GM12873 (cell line): Measurements from ENCODE around the gene ANKS3.

Experiments used
- TF ChIP-seq, protein P1 (sequence below): IDR thresholded peaks from 2 replicates; pipeline ENCODE4 v1.5.1; 2012; ENCODE audit warnings: low read depth, mild to moderate bottlenecking, moderate library complexity, low read length, control low read depth; ENCODE audit not compliant: insufficient read depth; ENCODE audit errors: missing control alignments

Gene ANKS3

DNA sequence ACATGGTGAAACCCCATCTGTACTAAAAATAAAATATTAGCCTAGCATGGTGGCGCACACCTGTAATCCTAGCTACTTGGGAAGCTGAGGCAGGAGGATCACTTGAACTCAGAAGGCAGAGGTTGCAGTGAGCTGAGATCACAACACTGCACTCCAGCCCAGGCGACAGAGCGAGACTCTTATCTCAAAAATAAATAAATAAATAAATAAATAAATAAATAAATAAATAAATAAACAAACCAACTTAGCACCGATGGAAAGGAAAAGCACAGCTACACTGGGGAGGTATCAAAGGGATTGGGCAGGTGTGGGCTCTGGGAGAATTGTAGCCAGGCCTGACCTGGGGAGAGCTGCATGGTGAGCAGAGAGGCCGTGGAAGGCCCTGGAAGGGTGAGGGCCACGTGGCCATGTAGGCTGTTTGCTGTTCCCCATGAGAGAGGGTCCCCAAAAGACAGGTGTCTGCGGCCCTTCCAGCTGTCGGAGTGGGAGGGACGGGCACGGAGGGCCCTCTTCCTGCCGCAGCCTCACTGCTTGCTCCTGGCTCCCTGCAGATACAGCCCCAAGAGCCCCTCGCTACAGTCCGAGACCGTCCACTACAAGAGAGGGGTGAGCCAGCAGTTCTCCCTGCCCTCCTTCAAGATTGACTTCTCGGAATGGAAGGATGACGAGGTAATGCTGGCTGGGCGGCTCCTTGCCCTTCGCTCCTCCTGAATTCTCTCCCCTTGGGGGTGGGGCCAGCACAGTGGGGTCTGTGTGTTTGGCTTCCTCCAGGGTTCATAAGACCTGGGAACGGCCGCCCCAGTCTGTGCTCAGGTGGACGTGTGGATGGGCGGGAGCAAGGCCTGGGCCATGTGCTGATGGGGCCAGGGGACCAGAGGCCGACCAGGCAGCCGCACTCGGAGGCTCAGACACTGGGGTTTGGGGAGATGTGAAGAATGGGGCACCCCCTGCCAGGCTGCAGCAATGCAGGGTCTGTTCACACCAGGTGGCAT lies 77.1 kb downstream of the ANKS3 start:
- TF ChIP-seq, protein P1, sequence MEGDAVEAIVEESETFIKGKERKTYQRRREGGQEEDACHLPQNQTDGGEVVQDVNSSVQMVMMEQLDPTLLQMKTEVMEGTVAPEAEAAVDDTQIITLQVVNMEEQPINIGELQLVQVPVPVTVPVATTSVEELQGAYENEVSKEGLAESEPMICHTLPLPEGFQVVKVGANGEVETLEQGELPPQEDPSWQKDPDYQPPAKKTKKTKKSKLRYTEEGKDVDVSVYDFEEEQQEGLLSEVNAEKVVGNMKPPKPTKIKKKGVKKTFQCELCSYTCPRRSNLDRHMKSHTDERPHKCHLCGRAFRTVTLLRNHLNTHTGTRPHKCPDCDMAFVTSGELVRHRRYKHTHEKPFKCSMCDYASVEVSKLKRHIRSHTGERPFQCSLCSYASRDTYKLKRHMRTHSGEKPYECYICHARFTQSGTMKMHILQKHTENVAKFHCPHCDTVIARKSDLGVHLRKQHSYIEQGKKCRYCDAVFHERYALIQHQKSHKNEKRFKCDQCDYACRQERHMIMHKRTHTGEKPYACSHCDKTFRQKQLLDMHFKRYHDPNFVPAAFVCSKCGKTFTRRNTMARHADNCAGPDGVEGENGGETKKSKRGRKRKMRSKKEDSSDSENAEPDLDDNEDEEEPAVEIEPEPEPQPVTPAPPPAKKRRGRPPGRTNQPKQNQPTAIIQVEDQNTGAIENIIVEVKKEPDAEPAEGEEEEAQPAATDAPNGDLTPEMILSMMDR = no peak

DNA sequence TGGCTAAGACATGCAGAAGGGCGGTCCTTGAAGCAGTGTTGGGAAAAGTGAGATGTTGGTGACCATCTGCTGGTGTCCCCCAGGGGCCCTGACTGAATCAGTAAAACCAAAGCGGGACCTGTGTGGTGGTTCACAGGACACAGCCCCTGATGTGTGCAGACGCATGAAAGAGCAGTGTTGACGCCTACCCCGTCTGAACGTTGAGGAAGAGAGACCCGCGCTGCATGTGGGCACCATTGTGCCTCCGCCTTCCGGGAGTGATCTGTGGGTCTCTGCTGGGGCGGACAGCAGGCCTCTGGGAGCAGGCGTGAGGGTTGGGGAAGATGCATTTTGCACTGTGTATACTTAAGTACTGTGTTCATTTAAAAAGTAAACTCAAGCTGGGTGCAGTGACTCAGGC lies 77.8 kb downstream of the ANKS3 start:
- TF ChIP-seq, protein P1 = no peak

DNA sequence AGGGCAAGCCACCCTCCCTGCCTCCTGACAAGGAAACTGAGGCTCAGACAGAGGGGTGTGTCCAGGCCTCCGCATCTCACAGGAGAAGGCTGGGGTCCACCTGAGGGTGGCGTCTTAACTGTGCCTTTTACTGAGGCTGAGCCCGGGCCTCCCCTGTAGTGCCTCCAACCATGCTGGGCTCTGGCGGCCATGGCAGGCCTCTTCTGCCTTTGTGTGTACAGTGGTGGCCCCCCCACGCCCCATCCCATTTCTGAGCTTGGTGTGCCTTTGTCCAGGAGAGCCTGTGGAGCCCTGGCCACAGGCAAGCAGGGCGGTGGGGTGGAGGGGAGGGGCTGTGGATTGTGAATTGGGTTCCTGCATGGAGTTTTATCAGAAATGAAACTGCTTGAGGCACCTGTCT lies 78.3 kb downstream of the ANKS3 start:
- TF ChIP-seq, protein P1 = no peak

DNA sequence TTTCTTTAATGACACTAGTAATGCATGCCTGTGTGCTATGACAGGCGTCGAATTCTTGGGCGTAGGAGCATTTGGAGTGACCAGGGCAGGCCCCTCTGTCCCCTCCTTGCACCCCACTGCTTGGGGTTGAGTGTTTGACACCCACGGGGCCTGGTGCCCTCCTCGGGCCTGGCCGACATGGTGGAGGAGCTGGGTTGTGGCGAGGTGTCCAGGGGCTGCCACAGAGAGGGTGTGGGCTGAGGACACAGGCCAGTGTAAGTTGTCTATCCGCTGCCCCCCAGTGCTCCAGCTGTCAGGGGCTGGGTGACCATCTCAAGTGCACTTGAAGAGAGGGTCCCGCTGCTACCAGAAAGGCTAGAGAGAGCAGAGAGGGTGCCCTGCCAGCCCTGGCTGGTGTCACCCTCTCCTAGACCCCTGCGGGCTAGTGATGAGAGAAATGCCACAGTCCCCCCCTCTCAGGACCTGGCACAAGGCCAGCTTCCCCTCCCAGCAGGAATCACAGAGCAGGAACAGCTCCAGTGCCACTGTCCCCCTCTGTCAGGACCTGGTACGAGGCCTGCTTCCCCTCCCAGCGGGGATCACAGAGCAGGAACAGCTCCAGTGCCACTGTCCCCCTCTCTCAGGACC lies 79.0 kb downstream of the ANKS3 start:
- TF ChIP-seq, protein P1 = no peak

DNA sequence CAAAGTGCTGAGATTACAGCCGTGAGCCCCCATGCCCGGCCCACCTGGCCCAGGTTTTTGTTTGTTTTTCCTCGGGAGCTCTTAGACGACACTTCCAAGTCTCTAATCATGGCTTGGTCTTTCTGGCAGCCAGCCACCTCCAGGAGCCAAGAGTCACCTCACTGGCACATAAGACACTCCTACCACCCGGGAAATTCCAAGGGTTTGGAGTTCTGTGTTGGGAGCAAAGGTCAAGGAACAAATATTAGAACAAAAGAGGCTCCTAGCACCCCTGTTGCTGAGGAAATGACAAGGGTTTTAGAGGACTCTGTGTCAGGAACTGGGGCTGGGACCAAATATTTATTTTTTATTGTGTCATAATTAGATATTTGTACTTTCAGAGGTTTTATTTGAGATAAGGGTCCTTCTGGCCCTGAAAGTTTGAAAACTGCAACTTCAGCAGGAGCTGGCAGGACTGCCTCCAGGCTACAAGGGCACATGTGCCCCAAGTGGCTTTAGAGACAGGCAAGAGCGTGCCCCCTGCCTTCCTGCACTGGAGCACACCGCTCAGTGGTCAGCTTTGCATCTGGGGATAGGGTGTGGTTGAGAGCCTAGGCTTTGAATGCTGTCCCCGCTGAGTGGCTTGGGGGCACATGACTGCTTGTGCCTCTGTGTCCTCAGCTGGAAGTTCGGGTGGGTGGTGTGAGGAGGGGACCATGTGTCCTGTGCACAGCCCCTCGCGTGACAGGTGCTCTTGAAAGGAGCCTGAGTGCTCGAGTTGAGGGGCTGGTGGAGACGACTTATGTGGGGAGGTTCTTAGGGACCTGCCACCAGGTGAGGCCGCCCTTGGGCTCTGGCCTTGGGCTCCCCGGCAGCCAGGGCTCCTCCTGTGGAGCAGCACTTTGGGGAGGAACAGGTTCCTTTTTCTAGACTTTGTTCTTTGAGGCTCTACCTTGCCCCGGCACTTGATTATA lies 79.8 kb downstream of the ANKS3 start:
- TF ChIP-seq, protein P1 = no peak

DNA sequence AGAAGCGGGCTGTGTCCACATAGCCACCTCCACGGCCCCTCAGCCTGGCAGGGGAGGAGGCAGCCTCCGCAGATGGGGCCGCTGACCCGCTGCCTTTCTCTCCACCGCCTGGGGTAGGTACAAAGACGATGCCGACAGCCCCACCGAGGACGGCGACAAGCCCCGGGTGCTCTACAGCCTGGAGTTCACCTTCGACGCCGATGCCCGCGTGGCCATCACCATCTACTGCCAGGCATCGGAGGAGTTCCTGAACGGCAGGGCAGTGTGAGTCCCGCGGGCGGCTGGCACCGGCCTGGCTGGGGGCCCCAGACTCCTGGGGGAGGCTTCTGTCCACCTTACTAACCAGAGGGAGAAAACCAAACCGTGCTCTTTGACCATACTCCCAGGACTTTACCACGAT lies 81.5 kb downstream of the ANKS3 start:
- TF ChIP-seq, protein P1 = no peak

DNA sequence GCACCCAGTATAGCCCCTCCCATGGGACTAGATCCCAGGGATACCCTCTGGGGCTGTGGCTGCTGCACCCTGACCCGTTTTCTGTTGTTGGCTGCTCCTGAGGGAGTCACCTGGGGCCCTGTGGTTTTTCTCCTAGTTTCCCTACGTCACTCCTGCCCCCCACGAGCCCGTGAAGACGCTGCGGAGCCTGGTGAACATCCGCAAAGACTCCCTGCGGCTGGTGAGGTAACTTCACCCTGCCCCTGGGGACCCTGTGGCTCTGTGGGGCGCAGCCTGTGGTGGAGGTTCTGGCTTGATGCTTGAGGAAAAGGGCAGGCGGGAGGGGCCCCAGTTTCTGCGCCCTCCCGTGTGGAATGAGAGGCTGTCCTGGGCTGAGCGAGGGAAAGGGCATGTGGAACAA lies 82.2 kb downstream of the ANKS3 start:
- TF ChIP-seq, protein P1 = no peak
